Right lobe of liver (tissue), 4 donors: ENCODE results near the gene TTC7B.

Source experiments
- POLR2A ChIP-seq: fragments of 450-650 bp; IDR thresholded peaks from one replicate; pipeline ENCODE4 v1.6.1; 2017; ENCODE audit warnings: antibody characterized with exemption, mild to moderate bottlenecking
- TF ChIP-seq, protein P1 (sequence below), 4 donors: fragments of 200-600 bp in 3 of 4; fragments of 450-650 bp in 1 of 4; IDR thresholded peaks; one replicate each; pipeline versions ENCODE4 v1.5.1 to v1.8.0; 2016 to 2022; ENCODE audit warnings: antibody characterized with exemption in 4 of 4, mild to moderate bottlenecking in 2 of 4
- donor health status: DM: no; HTN: no; CAD: no.
- donor health status: DM: no; HTN: no; CAD: no.
- donor health status: DM: no; HTN: yes; CAD: no.

DNA sequence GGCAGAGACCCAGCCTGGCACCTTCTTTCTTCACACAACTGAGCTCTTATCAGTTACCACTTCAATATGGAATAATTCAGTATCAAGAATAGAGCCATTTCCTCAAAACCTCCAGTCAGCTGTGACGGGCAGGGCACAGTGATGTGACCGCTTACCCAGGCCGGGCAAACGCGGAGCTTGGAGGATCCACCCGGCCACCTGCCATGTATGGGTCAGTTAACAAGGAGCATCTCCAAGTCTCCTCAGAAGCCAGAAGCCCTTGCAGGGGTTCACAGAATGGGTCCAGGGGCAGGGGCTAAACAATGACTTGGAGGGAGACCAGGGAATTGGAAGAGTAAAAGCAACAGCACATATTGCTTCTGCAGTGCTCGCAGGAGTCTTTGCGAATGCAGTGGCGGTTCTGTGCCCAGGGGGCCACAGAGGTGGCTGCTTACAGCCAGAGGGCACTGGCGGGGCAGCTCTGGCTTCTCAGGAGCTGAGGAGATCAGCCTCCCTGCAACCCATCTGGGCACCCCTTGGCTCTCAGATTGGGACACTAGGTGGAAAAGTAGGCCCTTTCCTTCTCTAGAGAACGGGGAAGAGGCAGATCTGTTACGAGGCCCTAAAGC, 257.1 kb downstream of the TTC7B start:
- TF ChIP-seq POLR2A = no peak
- TF ChIP-seq, protein P1, sequence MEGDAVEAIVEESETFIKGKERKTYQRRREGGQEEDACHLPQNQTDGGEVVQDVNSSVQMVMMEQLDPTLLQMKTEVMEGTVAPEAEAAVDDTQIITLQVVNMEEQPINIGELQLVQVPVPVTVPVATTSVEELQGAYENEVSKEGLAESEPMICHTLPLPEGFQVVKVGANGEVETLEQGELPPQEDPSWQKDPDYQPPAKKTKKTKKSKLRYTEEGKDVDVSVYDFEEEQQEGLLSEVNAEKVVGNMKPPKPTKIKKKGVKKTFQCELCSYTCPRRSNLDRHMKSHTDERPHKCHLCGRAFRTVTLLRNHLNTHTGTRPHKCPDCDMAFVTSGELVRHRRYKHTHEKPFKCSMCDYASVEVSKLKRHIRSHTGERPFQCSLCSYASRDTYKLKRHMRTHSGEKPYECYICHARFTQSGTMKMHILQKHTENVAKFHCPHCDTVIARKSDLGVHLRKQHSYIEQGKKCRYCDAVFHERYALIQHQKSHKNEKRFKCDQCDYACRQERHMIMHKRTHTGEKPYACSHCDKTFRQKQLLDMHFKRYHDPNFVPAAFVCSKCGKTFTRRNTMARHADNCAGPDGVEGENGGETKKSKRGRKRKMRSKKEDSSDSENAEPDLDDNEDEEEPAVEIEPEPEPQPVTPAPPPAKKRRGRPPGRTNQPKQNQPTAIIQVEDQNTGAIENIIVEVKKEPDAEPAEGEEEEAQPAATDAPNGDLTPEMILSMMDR (IDR thresholded peaks at IDR 0.05) = no peak
